IMR-90 (cell line): ENCODE results near the gene MPC1. TPM values are rescaled to one million over a fixed set of nuclear protein-coding genes. Genes with fewer than 3 reads are reported as not detected.

Experiments
- ATAC-seq: fragments of 200-7000 bp; cut with Tn5 transposase; 2 replicates; pipeline ENCODE4 v1.9.1; 2020; ENCODE audit warnings: low read depth, mild to moderate bottlenecking, moderate library complexity
- BruUV-seq: library from RNA; stranded (reverse); fragments of 400-500 nt; replicated peaks from 2 replicates; lab custom pipeline; 2021; lab: Mats Ljungman, UMichigan
- CTCF ChIA-PET: fragments of 300-600 bp; formaldehyde crosslinking; extraction: SDS; loops from one replicate; lab custom pipeline; 2021; ENCODE audit warnings: antibody characterized with exemption; lab: Yijun Ruan, JAX
- POLR2A ChIA-PET: fragments of 300-600 bp; sonication (Branson Sonifier 250); formaldehyde crosslinking; loops from one replicate; lab custom pipeline; 2022; ENCODE audit warnings: antibody characterized with exemption; ENCODE audit not compliant: unreplicated experiment; lab: Charles Lee
- DNase-seq: peaks from one replicate; pipeline ENCODE4 v3.0.0; 2013
- H2AFZ ChIP-seq: replicated peaks from 2 replicates; pipeline ENCODE3; 2013; ENCODE audit warnings: low read length, mild to moderate bottlenecking; ENCODE audit not compliant: poor library complexity
- H2AK5ac ChIP-seq: 2 replicates; pipeline ENCODE4 v1.6.1; 2013; ENCODE audit warnings: low read depth, low read length, inconsistent platforms
- H2AK9ac ChIP-seq: replicated peaks from 2 replicates; pipeline ENCODE3; 2013; ENCODE audit warnings: mild to moderate bottlenecking, low read depth, low read length, moderate library complexity; ENCODE audit not compliant: poor library complexity
- H2BK120ac ChIP-seq: 2 replicates; pipeline ENCODE4 v1.6.1; 2013; ENCODE audit warnings: low read depth, low read length, inconsistent platforms
- H2BK15ac ChIP-seq: 3 replicates; pipeline ENCODE4 v1.6.1; 2013; ENCODE audit warnings: low read depth, low read length, inconsistent platforms
- H2BK20ac ChIP-seq: 2 replicates; pipeline ENCODE4 v1.6.1; 2013; ENCODE audit warnings: low read depth, mild to moderate bottlenecking, inconsistent platforms, low read length, moderate library complexity
- H2BK5ac ChIP-seq: 2 replicates; pipeline ENCODE4 v1.6.1; 2013; ENCODE audit warnings: mild to moderate bottlenecking, low read depth, low read length, inconsistent platforms; ENCODE audit not compliant: poor library complexity, severe bottlenecking
- H3K14ac ChIP-seq: replicated peaks from 2 replicates; pipeline ENCODE4 v1.6.1; 2013; ENCODE audit warnings: low read depth, low read length, inconsistent platforms
- H3K18ac ChIP-seq: 2 replicates; pipeline ENCODE4 v1.6.1; 2013; ENCODE audit warnings: low read depth, low read length, control low read depth
- H3K23ac ChIP-seq: 2 replicates; pipeline ENCODE4 v1.6.1; 2013; ENCODE audit warnings: low read depth, low read length, inconsistent platforms
- H3K27ac ChIP-seq: 2 replicates; pipeline ENCODE4 v1.5.1; 2013; ENCODE audit warnings: mild to moderate bottlenecking, control low read depth, low read length; ENCODE audit not compliant: insufficient read depth
- H3K27me3 ChIP-seq: 2 replicates; pipeline ENCODE4 v1.6.1; 2013; ENCODE audit warnings: low read length; ENCODE audit not compliant: control insufficient read depth, insufficient read depth
- H3K36me3 ChIP-seq: 2 replicates; pipeline ENCODE4 v1.6.1; 2013; ENCODE audit warnings: low read length, mixed read lengths; ENCODE audit not compliant: control insufficient read depth, insufficient read depth
- H3K4ac ChIP-seq: 2 replicates; pipeline ENCODE4 v1.6.1; 2013; ENCODE audit warnings: low read depth, low read length, inconsistent platforms
- H3K4me1 ChIP-seq: 2 replicates; pipeline ENCODE4 v1.6.1; 2013; ENCODE audit warnings: low read length, mixed read lengths; ENCODE audit not compliant: control insufficient read depth, insufficient read depth
- H3K4me2 ChIP-seq: 2 replicates; pipeline ENCODE4 v1.6.1; 2013; ENCODE audit warnings: low read depth, mild to moderate bottlenecking, control low read depth, low read length, moderate library complexity
- H3K4me3 ChIP-seq: 2 replicates; pipeline ENCODE4 v1.5.1; 2013; ENCODE audit warnings: low read depth, mild to moderate bottlenecking, control low read depth, low read length, moderate library complexity; ENCODE audit not compliant: insufficient read depth
- H3K56ac ChIP-seq: 2 replicates; pipeline ENCODE4 v1.6.1; 2013; ENCODE audit warnings: low read length, inconsistent platforms; ENCODE audit not compliant: insufficient read depth; ENCODE audit errors: extremely low read depth
- H3K79me1 ChIP-seq, 2 experiments: 2 replicates each; pipeline ENCODE4 v1.6.1; 2013; ENCODE audit warnings: low read length in 2 of 2, inconsistent platforms in 1 of 2, low read depth in 1 of 2
- H3K9ac ChIP-seq: 2 replicates; pipeline ENCODE4 v1.6.1; 2013; ENCODE audit warnings: low read depth, low read length, control low read depth
- H3K9me1 ChIP-seq: 2 replicates; pipeline ENCODE4 v1.6.1; 2013; ENCODE audit warnings: low read length, inconsistent platforms; ENCODE audit not compliant: insufficient read depth
- H3K9me3 ChIP-seq: 2 replicates; pipeline ENCODE4 v1.6.1; 2013; ENCODE audit warnings: low read length; ENCODE audit not compliant: control insufficient read depth, insufficient read depth
- H4K20me1 ChIP-seq: 2 replicates; pipeline ENCODE4 v1.6.1; 2013; ENCODE audit warnings: low read length, inconsistent platforms; ENCODE audit not compliant: insufficient read depth
- H4K5ac ChIP-seq: 2 replicates; pipeline ENCODE4 v1.6.1; 2013; ENCODE audit warnings: mild to moderate bottlenecking, low read depth, low read length, control low read depth
- H4K8ac ChIP-seq, 2 experiments: 2 replicates each; pipeline ENCODE4 v1.6.1; 2013; ENCODE audit warnings: low read depth in 2 of 2, low read length in 2 of 2, control low read depth in 1 of 2, inconsistent platforms in 1 of 2
- H4K91ac ChIP-seq: 2 replicates; pipeline ENCODE4 v1.6.1; 2013; ENCODE audit warnings: low read depth, low read length, inconsistent platforms; ENCODE audit not compliant: insufficient read depth
- MAZ ChIP-seq: IDR thresholded peaks from 2 replicates; pipeline ENCODE4 v1.6.1; 2012; ENCODE audit warnings: low read depth, mild to moderate bottlenecking, low read length, improper control_type of control experiment, moderate library complexity, borderline replicate concordance
- WGBS, 2 experiments: methylation state at CpG; one replicate each; pipeline versions ENCODE4 v1.1.5 to v1.1.7; 2013; ENCODE audit warnings: missing lambda C conversion rate in 2 of 2; ENCODE audit not compliant: insufficient read length in 1 of 2; ENCODE audit errors: extremely low coverage in 2 of 2; 5-methylcytosine and 5-hydroxymethylcytosine counted together
- dilution Hi-C: fragments of 300-500 bp; cut with HindIII; formaldehyde crosslinking; loops from one replicate; pipeline ENCODE4 v1.14.3; 2018; ENCODE audit warnings: low sequenced_read_pairs; ENCODE audit not compliant: unreplicated experiment
- in situ Hi-C: fragments of 300-500 bp; cut with MboI; formaldehyde crosslinking; loops from 3 replicates; pipeline ENCODE4 v1.14.3; 2019; ENCODE audit warnings: low sequenced_read_pairs, inconsistent platforms, mixed read lengths
- intact Hi-C: fragments of 100-400 bp; cut with micrococcal nuclease; formaldehyde crosslinking; loops from 2 replicates; pipeline ENCODE4 v1.10.0; 2022
- polyA plus RNA-seq, 3 experiments: library from polyadenylated mRNA; depleted of rRNA; stranded (reverse); fragments of >200 nt; gene quantifications; 2 replicates each; pipeline ENCODE4 v1.2.3, GENCODE V29; 2012; ENCODE audit warnings: low replicate concordance in 1 of 3
- total RNA-seq: library from RNA; depleted of rRNA; stranded (reverse); fragments of >200 nt; gene quantifications from 2 replicates; pipeline ENCODE4 v1.2.3, GENCODE V29; 2012

The MPC1 gene
- total and polyA plus RNA-seq, 2 of the 4 experiments (the other 2 are of a cell fraction), result 10.9 to 12.0 TPM

GRCh38 chr6:166398348-166398747, 15.6 kb upstream of the MPC1 start:
- Histone ChIP-seq H3K4me1 (no peaks in the 10 kb centered on the region), H4K20me1 (no peaks in the 10 kb centered on the region), H2AFZ (no peak overlapping the region), H3K27ac (no peak overlapping the region), H2BK5ac (no peak overlapping the region), H3K23ac (no peak overlapping the region), H3K79me1 (no peaks in the 10 kb centered on the region), H3K27me3 (peaks cover 16% of the 10 kb centered on the region), H2AK9ac (no peak overlapping the region), H3K36me3 (no peaks in the 10 kb centered on the region), H3K14ac (no peak overlapping the region), H2BK20ac (no peak overlapping the region), H4K8ac (no peak overlapping the region), H3K9ac (no peak overlapping the region), H2AK5ac (no peak overlapping the region), H3K4me2 (no peak overlapping the region), H4K5ac (no peak overlapping the region), H3K4ac (no peak overlapping the region), H2BK15ac (no peak overlapping the region), H3K56ac (no peak overlapping the region), H3K4me3 (no peak overlapping the region), H3K9me3 (peaks cover 3% of the 10 kb centered on the region; the same call in 1 of the 2 replicates), H2BK120ac (no peak overlapping the region), H3K18ac (no peak overlapping the region), H3K9me1 (no peaks in the 10 kb centered on the region), H4K91ac (no peak overlapping the region)
- ATAC-seq, result no peak
- POLR2A ChIA-PET, result no interaction called here
- DNase-seq, result no peak
- dilution Hi-C loops (no loop called here), in situ Hi-C loops (loop anchor here (5.0 kb wide), 1 partner anchor 121 kb away; no protein-coding TSS in a partner anchor), intact Hi-C loops (no loop called here)
- TF ChIP-seq MAZ, result no peak
- BruUV-seq, result no TSS peak
- CTCF ChIA-PET, result interaction anchor here (1.3 kb wide), 1 partner anchor 122 kb away, joined by 4 read pairs; no protein-coding TSS in a partner anchor
- 80% methylated on average over 1 of the region's 3 CpGs; no CpG with 5 or more reads in 1 of the 2 experiments for WGBS, 2 experiments
